ENCODE measurements around the gene FRMPD2.

The FRMPD2 gene

DNA sequence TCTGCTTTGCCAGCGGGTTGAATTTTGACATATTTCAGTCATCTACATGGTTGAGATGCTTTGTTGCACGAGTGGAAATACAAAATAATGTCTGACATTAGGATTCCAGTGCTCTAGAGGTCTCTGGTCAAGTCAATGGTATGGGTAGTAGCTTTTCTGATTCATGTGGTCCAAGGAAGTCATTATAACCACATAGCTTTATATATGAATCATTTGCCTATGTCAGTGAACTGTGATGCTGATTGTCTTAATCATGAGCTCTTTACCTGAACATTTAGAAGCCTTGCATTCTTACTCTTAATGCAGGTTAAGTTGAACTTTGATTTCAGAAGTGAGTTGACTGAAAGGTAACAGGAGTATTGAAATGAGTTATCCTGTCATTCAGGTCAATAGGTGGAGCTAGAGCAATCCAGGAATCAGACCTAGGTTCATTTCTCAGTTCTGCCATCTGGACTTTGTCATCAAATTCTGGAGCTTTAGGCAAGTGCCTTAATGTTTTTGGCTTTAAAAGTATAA, 35.3 kb upstream of the FRMPD2 start:
- Histone ChIP-seq H3K27me3 (no peaks in the 10 kb centered on the region), H3K9me3 (no peaks in the 10 kb centered on the region), H3K27ac (no peak overlapping the region), H3K4me1 (peaks cover 0 to 19% (median 10%) of the 10 kb centered on the region in 4 donors), H3K36me3 (no peaks in the 10 kb centered on the region), H3K4me3 (no peak overlapping the region)
- intact Hi-C loops (cut with DNase I; ENCODE audit: low total_unique reads) = no loop called here
- no peak for DNase-seq
- TF ChIP-seq, protein P1, sequence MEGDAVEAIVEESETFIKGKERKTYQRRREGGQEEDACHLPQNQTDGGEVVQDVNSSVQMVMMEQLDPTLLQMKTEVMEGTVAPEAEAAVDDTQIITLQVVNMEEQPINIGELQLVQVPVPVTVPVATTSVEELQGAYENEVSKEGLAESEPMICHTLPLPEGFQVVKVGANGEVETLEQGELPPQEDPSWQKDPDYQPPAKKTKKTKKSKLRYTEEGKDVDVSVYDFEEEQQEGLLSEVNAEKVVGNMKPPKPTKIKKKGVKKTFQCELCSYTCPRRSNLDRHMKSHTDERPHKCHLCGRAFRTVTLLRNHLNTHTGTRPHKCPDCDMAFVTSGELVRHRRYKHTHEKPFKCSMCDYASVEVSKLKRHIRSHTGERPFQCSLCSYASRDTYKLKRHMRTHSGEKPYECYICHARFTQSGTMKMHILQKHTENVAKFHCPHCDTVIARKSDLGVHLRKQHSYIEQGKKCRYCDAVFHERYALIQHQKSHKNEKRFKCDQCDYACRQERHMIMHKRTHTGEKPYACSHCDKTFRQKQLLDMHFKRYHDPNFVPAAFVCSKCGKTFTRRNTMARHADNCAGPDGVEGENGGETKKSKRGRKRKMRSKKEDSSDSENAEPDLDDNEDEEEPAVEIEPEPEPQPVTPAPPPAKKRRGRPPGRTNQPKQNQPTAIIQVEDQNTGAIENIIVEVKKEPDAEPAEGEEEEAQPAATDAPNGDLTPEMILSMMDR (IDR thresholded peaks at IDR 0.05) = no peak

GRCh38 chr10:48307711-48308018, 33.2 kb upstream of the FRMPD2 start:
- Histone ChIP-seq H3K4me3 (peak overlapping the region; percentile 89 to 100), H3K4me1 (peaks cover 0 to 19% (median 10%) of the 10 kb centered on the region in 4 donors), H3K36me3 (no peaks in the 10 kb centered on the region), H3K27ac (peak overlapping the region in 1 of 2 donors; percentile 96), H3K27me3 (no peaks in the 10 kb centered on the region), H3K9me3 (no peaks in the 10 kb centered on the region)
- no peak for DNase-seq
- intact Hi-C loops (cut with DNase I; ENCODE audit: low total_unique reads) = no loop called here
- TF ChIP-seq, protein P1 (IDR thresholded peaks at IDR 0.05) = no peak

- H3K36me3 ChIP-seq = no peaks in the 10 kb centered on the region
- peaks cover 0 to 19% (median 10%) of the 10 kb centered on the region in 4 donors for H3K4me1 ChIP-seq
- peak; percentile 53 to 79 for DNase-seq
- peak overlapping the region; percentile 96 for H3K27ac ChIP-seq
- H3K9me3 ChIP-seq = no peaks in the 10 kb centered on the region
- H3K27me3 ChIP-seq = no peaks in the 10 kb centered on the region
- TF ChIP-seq, protein P1 (IDR thresholded peaks at IDR 0.05) = no peak
- intact Hi-C loops (cut with DNase I; ENCODE audit: low total_unique reads) = no loop called here
- H3K4me3 ChIP-seq = peak overlapping the region; percentile 89 to 100
Observed at GRCh38 chr10:48306870-48307710, 32.6 kb upstream of the FRMPD2 start.

- intact Hi-C loops (cut with DNase I; ENCODE audit: low total_unique reads) = no loop called here
- H3K4me3 ChIP-seq = peak within 1 kb of the TSS; percentile 89 to 100
- H3K36me3 ChIP-seq = no peaks in the 10 kb centered on the region
- TF ChIP-seq, protein P1 (IDR thresholded peaks at IDR 0.05) = no peak
- H3K9me3 ChIP-seq = no peaks in the 10 kb centered on the region
- peaks cover 0 to 19% (median 10%) of the 10 kb centered on the region in 4 donors for H3K4me1 ChIP-seq
- H3K27ac ChIP-seq = peak within 1 kb of the TSS; percentile 96
- DNase-seq = peak; percentile 80 to 94
- H3K27me3 ChIP-seq = no peaks in the 10 kb centered on the region
Observed at GRCh38 chr10:48306265-48306869, 31.9 kb upstream of the FRMPD2 start, which contains the start of gene MAPK8. Gene MAPK8, plus strand, starts transcription at chr10:48306677. Its CDS starts 94,984 bp downstream, at chr10:48401661.

DNA sequence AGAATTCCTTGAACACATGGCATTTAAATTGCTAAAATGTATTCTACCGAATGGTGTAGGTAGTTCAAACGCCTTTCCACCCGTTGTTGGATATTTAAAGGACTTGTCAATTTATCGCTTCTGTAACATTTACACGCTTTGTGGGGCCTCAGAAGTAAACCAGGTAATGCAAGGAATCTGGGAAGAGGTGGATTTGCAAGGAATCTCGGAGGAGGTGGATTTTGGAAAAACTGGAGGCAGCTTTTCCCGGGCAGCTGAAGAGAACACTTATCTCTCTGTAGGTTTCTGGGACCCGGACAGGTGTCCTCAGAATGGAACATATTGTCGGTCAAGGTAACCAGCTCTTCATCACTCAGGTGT, 31.4 kb upstream of the FRMPD2 start:
- H3K27ac ChIP-seq = peak overlapping the region; percentile 96
- H3K4me1 ChIP-seq = peaks cover 0 to 19% (median 10%) of the 10 kb centered on the region in 4 donors
- no peaks in the 10 kb centered on the region for H3K9me3 ChIP-seq
- no peaks in the 10 kb centered on the region for H3K27me3 ChIP-seq
- intact Hi-C loops (cut with DNase I; ENCODE audit: low total_unique reads) = no loop called here
- H3K36me3 ChIP-seq = no peaks in the 10 kb centered on the region
- no peak for DNase-seq
- TF ChIP-seq, protein P1 (IDR thresholded peaks at IDR 0.05) = no peak
- peak overlapping the region; percentile 89 to 100 for H3K4me3 ChIP-seq
